Epidermal melanocyte (primary cell): ENCODE results near the gene GSK3A.
A peak's percentile ranks its signal among the peaks of the same experiment; 100 is the strongest.

Experiments
- DNase-seq: peaks from one replicate; pipeline ENCODE4 v3.0.0; 2011; ENCODE audit warnings: low spot score; ENCODE audit not compliant: insufficient read length

GSK3A gene

GRCh38 chr19:42201489-42202289 lies 40.7 kb downstream of the GSK3A start:
- no peak for DNase-seq

GRCh38 chr19:42200116-42200715 lies 42.2 kb downstream of the GSK3A start:
- DNase-seq = no peak

- no peak for DNase-seq
Observed at GRCh38 chr19:42199440-42200115, 42.8 kb downstream of the GSK3A start.

DNA sequence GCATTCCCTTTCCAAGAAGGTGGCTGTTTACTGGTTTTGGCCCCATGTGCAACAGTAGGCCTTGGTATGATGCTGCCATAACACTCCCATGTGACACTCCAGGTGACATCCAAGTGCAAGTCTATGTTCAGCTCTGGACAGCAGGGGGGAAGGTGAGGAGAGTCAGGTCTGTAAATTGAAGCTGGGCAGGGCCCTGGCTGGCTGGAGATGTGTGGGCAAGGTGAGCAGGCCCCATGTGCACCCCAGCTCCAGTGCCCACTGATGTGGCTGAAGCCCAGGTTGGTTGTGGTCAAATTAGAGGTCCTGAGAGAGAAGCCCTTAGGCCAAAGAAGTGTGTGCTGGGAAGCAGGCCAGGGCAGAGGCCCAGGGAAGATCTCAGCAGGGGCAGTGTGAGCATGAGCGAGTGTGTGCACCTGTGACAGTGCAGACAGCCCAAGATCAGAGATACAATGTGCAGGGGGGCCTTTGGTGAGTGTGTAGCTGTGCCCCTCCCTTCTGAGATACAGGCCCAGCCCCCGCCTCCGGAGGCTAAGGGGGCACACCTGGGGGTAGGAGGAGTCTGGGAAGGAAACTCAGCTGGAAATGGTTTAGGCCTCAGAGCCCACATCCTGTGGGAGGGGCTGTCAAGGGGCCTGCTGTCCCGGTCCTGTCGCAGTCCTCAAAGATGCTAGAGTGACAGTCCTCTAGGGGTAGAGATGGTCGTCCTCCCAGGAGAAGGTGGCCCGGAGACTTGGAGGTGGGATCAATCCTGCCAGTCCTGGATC lies 43.5 kb downstream of the GSK3A start:
- no peak for DNase-seq

GRCh38 chr19:42197375-42197817 lies 45.0 kb downstream of the GSK3A start:
- DNase-seq = no peak

- no peak for DNase-seq
Observed at GRCh38 chr19:42196011-42197001, 46.1 kb downstream of the GSK3A start.

DNA sequence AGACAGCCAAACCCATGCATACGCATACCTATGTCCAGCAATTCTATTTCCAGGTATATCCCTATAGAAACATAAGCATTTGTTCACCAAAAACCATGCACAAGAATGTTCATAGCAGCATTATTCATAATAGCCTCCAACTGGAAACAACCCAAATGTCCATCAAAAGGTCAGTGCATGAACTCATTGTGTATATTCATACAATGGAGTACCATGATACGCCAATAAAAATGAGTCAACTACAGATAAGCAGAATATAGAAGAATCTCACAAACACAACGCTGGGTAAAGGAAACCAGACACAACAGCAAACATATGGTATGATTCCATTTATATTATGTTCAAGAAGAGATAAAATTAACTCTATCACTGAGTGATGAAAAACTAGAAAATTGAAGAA lies 48.7 kb downstream of the GSK3A start:
- DNase-seq = no peak

GRCh38 chr19:42193294-42193693 lies 49.1 kb downstream of the GSK3A start:
- DNase-seq = no peak

- DNase-seq = no peak
Observed at GRCh38 chr19:42191855-42192254, 50.5 kb downstream of the GSK3A start.

- DNase-seq = no peak
Observed at GRCh38 chr19:42191330-42191729, 51.1 kb downstream of the GSK3A start.

DNA sequence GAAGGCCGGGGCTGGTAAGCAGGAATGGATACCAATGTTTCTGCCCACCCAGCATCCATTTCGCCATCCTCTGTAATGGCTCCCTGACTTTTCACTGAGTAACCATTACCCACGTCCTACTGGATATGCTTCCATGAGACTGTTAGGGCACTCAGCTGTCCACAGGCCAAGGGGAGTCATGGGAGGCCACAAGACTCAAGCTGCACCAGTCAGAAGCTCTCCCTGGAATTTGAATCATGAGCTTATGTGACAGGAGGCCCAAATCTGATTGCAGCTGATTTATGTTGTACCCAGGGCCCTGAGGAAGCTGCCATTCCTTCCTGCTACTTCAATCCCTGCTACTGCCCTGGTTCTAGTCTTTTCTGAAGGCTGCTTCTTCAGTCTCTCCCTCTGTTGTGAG lies 53.3 kb downstream of the GSK3A start:
- no peak for DNase-seq

DNA sequence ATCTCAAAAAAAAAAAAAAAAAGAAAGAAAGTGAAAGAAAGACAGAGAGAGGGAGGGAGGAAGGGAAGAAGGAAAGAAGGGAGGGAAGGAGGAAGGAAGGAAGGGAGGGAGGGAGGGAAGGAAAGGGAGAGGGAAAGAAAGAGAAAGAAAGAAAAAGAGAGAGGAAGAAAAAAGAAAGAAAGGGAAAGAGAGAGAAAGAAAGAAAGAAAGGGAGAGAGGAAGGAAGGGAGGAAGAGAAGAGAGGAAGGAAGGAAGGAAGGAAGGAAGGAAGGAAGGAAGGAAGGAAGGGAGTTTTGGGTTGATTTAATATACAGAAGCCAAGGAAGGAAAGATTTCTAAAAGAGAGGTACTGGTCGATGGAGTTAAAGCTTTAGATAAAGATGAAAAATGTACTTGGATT lies 53.7 kb downstream of the GSK3A start:
- DNase-seq = no peak

- no peak for DNase-seq
Observed at GRCh38 chr19:42185277-42185676, 57.1 kb downstream of the GSK3A start.

DNA sequence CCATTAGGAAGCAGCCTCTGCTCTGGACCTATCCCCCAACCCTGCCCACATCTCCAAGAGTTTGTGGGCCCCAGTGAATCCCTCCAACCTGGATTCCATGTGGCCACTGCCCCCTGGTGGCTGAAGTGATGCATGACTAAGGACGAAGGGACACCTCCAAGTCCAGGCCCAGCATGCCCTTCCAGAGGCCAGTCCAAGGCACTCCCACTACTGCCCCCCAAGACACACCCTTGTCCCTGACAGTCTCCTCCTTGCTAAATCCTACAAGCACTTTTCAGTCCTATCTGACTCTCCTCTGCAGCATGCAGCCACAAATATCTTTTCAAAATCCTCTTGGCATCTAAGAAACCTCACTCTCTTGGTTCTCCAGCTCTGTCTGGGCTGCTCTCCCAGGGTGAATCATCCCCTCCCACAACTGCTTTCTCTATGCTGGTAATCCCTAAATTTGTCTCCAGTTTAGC lies 58.0 kb downstream of the GSK3A start:
- peak; percentile 81 for DNase-seq
